Upper lobe of left lung (tissue), 6 donors: ENCODE data around the gene OGFOD3. TPM values are rescaled to one million over a fixed set of nuclear protein-coding genes. Genes with fewer than 3 reads are reported as not detected.

Source experiments
- ATAC-seq, 2 donors: fragments of 200-7000 bp; cut with Tn5 transposase; one replicate each; pipeline ENCODE4 v1.9.1; 2022; ENCODE audit warnings: mild to moderate bottlenecking in 2 of 2, moderate library complexity in 2 of 2; ENCODE audit not compliant: low FRiP score in 2 of 2
- DNase-seq, 2 donors: peaks; one replicate each; pipeline ENCODE4 v3.0.0-alpha.2; 2019 to 2020
- H3K27ac ChIP-seq, 4 donors: fragments of 200-600 bp; sonication (generic); one replicate each; pipeline ENCODE4 v1.5.1; 2016 to 2019
- H3K27me3 ChIP-seq, 4 donors: fragments of 200-600 bp; sonication (generic); one replicate each; pipeline ENCODE4 v1.5.1; 2017 to 2019
- H3K36me3 ChIP-seq, 4 donors: fragments of 200-600 bp; sonication (generic); one replicate each; pipeline ENCODE4 v1.5.1; 2016 to 2019
- H3K4me1 ChIP-seq, 4 donors: fragments of 200-600 bp; sonication (generic); one replicate each; pipeline ENCODE4 v1.5.1; 2018 to 2019
- H3K4me3 ChIP-seq, 4 donors: fragments of 200-600 bp; sonication (generic); one replicate each; pipeline ENCODE4 v1.5.1; 2017 to 2019; ENCODE audit warnings: mild to moderate bottlenecking in 2 of 4, moderate library complexity in 1 of 4
- H3K9me3 ChIP-seq, 4 donors: fragments of 200-600 bp; sonication (generic); one replicate each; pipeline ENCODE4 v1.5.1; 2018 to 2019
- CTCF ChIP-seq, 6 experiments: fragments of 450-650 bp in 4 of 6; fragments of 200-600 bp in 2 of 6; sonication (generic) in 2 of 6; IDR thresholded peaks; one replicate each; pipeline ENCODE4 v1.5.1; 2016 to 2019; ENCODE audit warnings: antibody characterized with exemption in 6 of 6
- EP300 ChIP-seq, 4 donors: sonication (generic); formaldehyde crosslinking; IDR thresholded peaks; one replicate each; pipeline ENCODE4 v1.5.1; 2017; ENCODE audit warnings: antibody characterized with exemption in 4 of 4, control low read depth in 2 of 4
- POLR2A ChIP-seq, 4 donors: fragments of 450-650 bp; IDR thresholded peaks; one replicate each; pipeline ENCODE4 v1.5.1; 2016 to 2017; ENCODE audit warnings: antibody characterized with exemption in 4 of 4, mild to moderate bottlenecking in 2 of 4
- POLR2AphosphoS5 ChIP-seq, 2 donors: sonication (generic); formaldehyde crosslinking; IDR thresholded peaks; one replicate each; pipeline ENCODE4 v1.5.1; 2017; ENCODE audit warnings: antibody characterized with exemption in 2 of 2
- WGBS, 2 donors: methylation state at CpG; one replicate each; pipeline ENCODE4 v1.1.5; 2017 to 2018; 5-methylcytosine and 5-hydroxymethylcytosine counted together
- total RNA-seq, 6 donors: library from RNA; depleted of rRNA in 4 of 6; stranded (reverse); fragments of >200 nt in 4 of 6; gene quantifications; one replicate each; pipeline versions ENCODE4 v1.1.0 to v1.2.1, GENCODE V29; 2016 to 2021
- donor health status: DM: no; HTN: no; CAD: no; lungs with moderate emphysema.
- donor health status: DM: no; HTN: yes; CAD: no; lungs with severe emphysema.

Gene OGFOD3
- total RNA-seq, 6 donors from 2014 or later: 20.0 to 76.9 (median 38.2) TPM

GRCh38 chr17:82411396-82412053 is 6.9 kb downstream of the OGFOD3 start:
- Histone ChIP-seq H3K27me3 (no peaks in the 10 kb centered on the region), H3K4me1 (peaks cover 0 to 6% (median 5%) of the 10 kb centered on the region in 4 donors), H3K27ac (no peak overlapping the region), H3K9me3 (no peaks in the 10 kb centered on the region), H3K4me3 (no peak overlapping the region), H3K36me3 (peaks cover 0 to 29% (median 7%) of the 10 kb centered on the region in 4 donors)
- DNase-seq: no peak
- 96 to 98% methylated on average over 16 to 24 of the region's 24 CpGs for WGBS, 2 donors
- TF ChIP-seq POLR2AphosphoS5 (IDR thresholded peaks at IDR 0.05) (no peak), POLR2A (IDR thresholded peaks at IDR 0.05) (no peak), EP300 (IDR thresholded peaks at IDR 0.05) (no peak), CTCF (IDR thresholded peaks at IDR 0.05) (no peak)
- ATAC-seq: no peak

- Histone ChIP-seq H3K27ac (no peak overlapping the region), H3K36me3 (peaks cover 0 to 37% (median 10%) of the 10 kb centered on the region in 4 donors), H3K4me3 (no peak overlapping the region), H3K27me3 (no peaks in the 10 kb centered on the region), H3K9me3 (no peaks in the 10 kb centered on the region), H3K4me1 (peaks cover 0 to 6% (median 5%) of the 10 kb centered on the region in 4 donors)
- DNase-seq (no peak), ATAC-seq (no peak)
- 92 to 93% methylated on average over 11 to 14 of the region's 14 CpGs for WGBS, 2 donors
- no peak for TF ChIP-seq CTCF (IDR thresholded peaks at IDR 0.05)
- no peak for TF ChIP-seq POLR2AphosphoS5 (IDR thresholded peaks at IDR 0.05)
- no peak for TF ChIP-seq POLR2A (IDR thresholded peaks at IDR 0.05)
- TF ChIP-seq EP300 (IDR thresholded peaks at IDR 0.05): no peak
These were observed 8.2 kb downstream of the OGFOD3 start for GRCh38 chr17:82410014-82410716.

GRCh38 chr17:82408938-82409318 is 9.5 kb downstream of the OGFOD3 start:
- H3K9me3 ChIP-seq: no peaks in the 10 kb centered on the region
- 90 to 91% methylated on average over 13 to 18 of the region's 21 CpGs for WGBS, 2 donors

GRCh38 chr17:82408288-82408937 is 10.0 kb downstream of the OGFOD3 start:
- no peak for ATAC-seq
- Histone ChIP-seq H3K36me3 (peaks cover 0 to 46% (median 21%) of the 10 kb centered on the region in 4 donors), H3K4me3 (no peak overlapping the region), H3K27me3 (no peaks in the 10 kb centered on the region), H3K4me1 (no peaks in the 10 kb centered on the region), H3K27ac (no peak overlapping the region), H3K9me3 (no peaks in the 10 kb centered on the region)
- TF ChIP-seq POLR2AphosphoS5 (IDR thresholded peaks at IDR 0.05): no peak
- TF ChIP-seq EP300 (IDR thresholded peaks at IDR 0.05): no peak
- TF ChIP-seq CTCF (IDR thresholded peaks at IDR 0.05): no peak
- TF ChIP-seq POLR2A (IDR thresholded peaks at IDR 0.05): no peak
- WGBS, 2 donors: 89 to 93% methylated on average over 15 of the region's 15 CpGs
- no peak for DNase-seq

More at GRCh38 chr17:82408938-82409318, 9.5 kb downstream of the OGFOD3 start:
- H3K4me3 ChIP-seq: no peak overlapping the region
- peak in 1 of 2 donors; percentile 66 for DNase-seq
- peaks cover 0 to 42% (median 16%) of the 10 kb centered on the region in 4 donors for H3K36me3 ChIP-seq
- ATAC-seq: no peak
- TF ChIP-seq EP300 (IDR thresholded peaks at IDR 0.05): no peak
- TF ChIP-seq POLR2AphosphoS5 (IDR thresholded peaks at IDR 0.05): no peak
- no peak for TF ChIP-seq CTCF (IDR thresholded peaks at IDR 0.05)
- TF ChIP-seq POLR2A (IDR thresholded peaks at IDR 0.05): no peak
- H3K27me3 ChIP-seq: no peaks in the 10 kb centered on the region
- no peak overlapping the region for H3K27ac ChIP-seq
- H3K4me1 ChIP-seq: no peaks in the 10 kb centered on the region
